ENCODE results near the gene TMEM205.

DNA sequence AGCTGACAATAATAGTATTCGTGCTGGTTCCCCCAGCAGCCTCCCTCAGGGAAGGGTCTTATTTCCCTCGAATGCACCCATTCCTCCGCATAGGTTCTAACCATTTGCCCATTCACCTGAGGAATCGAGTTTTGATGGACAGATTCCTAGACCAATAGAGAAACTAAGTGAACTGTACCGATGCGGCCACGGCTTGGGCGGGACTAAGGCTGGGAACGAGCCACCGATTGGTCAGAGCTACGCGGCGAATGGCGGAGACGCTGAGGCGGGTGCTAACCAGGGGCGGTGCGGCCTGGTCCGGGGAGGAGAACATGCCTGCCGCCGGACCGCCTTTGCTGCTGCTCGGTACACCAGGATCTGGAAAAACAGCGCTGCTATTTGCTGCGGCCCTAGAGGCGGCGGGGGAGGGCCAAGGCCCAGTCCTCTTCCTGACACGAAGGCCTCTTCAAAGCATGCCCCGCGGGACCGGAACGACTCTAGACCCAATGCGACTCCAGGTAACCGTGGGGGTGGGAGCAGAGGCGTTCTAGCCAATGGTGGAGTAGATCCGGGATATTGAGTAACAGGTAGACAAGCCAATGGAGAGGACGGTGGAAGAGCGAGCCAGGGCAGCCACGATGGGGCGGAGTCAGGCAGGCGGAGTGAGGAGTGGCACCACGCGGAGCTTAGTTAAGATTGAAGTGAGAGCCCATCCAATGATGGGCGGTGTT lies 28.5 kb upstream of the TMEM205 start, which contains the start of gene SWSAP1:
- TF ChIP-seq, protein P1, sequence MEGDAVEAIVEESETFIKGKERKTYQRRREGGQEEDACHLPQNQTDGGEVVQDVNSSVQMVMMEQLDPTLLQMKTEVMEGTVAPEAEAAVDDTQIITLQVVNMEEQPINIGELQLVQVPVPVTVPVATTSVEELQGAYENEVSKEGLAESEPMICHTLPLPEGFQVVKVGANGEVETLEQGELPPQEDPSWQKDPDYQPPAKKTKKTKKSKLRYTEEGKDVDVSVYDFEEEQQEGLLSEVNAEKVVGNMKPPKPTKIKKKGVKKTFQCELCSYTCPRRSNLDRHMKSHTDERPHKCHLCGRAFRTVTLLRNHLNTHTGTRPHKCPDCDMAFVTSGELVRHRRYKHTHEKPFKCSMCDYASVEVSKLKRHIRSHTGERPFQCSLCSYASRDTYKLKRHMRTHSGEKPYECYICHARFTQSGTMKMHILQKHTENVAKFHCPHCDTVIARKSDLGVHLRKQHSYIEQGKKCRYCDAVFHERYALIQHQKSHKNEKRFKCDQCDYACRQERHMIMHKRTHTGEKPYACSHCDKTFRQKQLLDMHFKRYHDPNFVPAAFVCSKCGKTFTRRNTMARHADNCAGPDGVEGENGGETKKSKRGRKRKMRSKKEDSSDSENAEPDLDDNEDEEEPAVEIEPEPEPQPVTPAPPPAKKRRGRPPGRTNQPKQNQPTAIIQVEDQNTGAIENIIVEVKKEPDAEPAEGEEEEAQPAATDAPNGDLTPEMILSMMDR (IDR thresholded peaks at IDR 0.05; ENCODE audit: low read depth, low read length, poor library complexity, severe bottlenecking), result no peak
- no peak for TF ChIP-seq EZH2phosphoT487 (IDR thresholded peaks at IDR 0.05; ENCODE audit: borderline replicate concordance, low read length)
